ENCODE measurements around the gene PIP4P1. TPM values are rescaled to one million over a fixed set of nuclear protein-coding genes. Genes with fewer than 3 reads are reported as not detected.

Gene PIP4P1
- total and polyA plus RNA-seq, 9 of the 15 experiments (the other 6 are each of a cell fraction or from before 2014, with no cell fraction given) = 5.3 to 20.9 (median 10.7) TPM

DNA sequence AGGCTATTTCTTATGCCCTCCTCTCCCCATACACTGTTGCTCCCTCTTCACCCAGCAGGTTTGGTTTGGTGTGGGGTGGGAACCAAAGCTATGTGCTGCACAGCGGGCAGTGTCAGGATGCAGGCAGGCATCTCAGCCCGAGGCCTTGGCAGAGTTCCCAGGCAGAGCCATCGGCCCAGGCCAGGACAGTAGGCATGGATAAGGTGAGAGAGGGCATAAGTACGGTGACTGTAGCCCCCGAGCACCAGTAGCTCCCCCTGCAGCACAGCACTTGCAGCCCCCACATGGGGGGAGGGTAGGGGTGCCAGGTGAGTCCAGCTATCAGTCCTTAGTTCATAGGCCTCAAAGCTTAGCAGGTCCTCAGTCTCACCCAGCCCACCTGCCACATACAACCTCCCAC lies 32.4 kb downstream of the PIP4P1 start:
- H3K27me3 ChIP-seq (ENCODE audit: control insufficient read depth in 2 of 2, insufficient read depth in 2 of 2, low read length in 2 of 2) = no peaks in the 10 kb centered on the region
- 79% methylated on average over 2 of the region's 5 CpGs for WGBS (ENCODE audit: insufficient coverage, low coverage, missing lambda C conversion rate)
- H3K36me3 ChIP-seq (ENCODE audit: control insufficient read depth, insufficient read depth, low read length) = no peaks in the 10 kb centered on the region
- FAIRE-seq = no peak
- in situ Hi-C loops (cut with MboI) = no loop called here
- no peaks in the 10 kb centered on the region; the same call in 2 of the 3 replicates for H3K79me2 ChIP-seq (ENCODE audit: control insufficient read depth, insufficient read depth, low read length)
- ATAC-seq = no peak
- peak overlapping the region; percentile 33; the same call in 1 of the 2 replicates for H3K4me3 ChIP-seq
- TF ChIP-seq PML (IDR thresholded peaks at IDR 0.05; ENCODE audit: low read length) = no peak
- no peak for TF ChIP-seq SMARCB1 (IDR thresholded peaks at IDR 0.05; ENCODE audit: insufficient read length, low read depth)
- no peak for TF ChIP-seq ZNF785 (CRISPR knock-in tag; IDR thresholded peaks at IDR 0.05)
- no peak for TF ChIP-seq ZNF121 (CRISPR knock-in tag; conservative IDR thresholded peaks at IDR 0.05)
- TF ChIP-seq NR1H2 (CRISPR knock-in tag; IDR thresholded peaks at IDR 0.05) = no peak
- no peak for TF ChIP-seq SMARCA4 (IDR thresholded peaks at IDR 0.05)
- no peak for TF ChIP-seq ZNF175 (CRISPR knock-in tag; IDR thresholded peaks at IDR 0.05; ENCODE audit: low read depth)
- TF ChIP-seq SRSF1 (IDR thresholded peaks at IDR 0.05; ENCODE audit: low read depth, low read length) = no peak
- no peaks in the 10 kb centered on the region for H4K20me1 ChIP-seq (replicated peaks; ENCODE audit: control insufficient read depth, insufficient read depth, low read length)
- H3K9me1 ChIP-seq (ENCODE audit: control insufficient read depth, insufficient read depth, low read length) = no peaks in the 10 kb centered on the region
- no peaks in the 10 kb centered on the region for H3K9me3 ChIP-seq (replicated peaks; ENCODE audit: control insufficient read depth, insufficient read depth, low read depth, low read length)
- CTCF ChIA-PET (ENCODE audit: low intra/inter-chr PET ratio) = no interaction called here
- BruUV-seq (replicated peaks) = no TSS peak
- H2AFZ ChIP-seq (ENCODE audit: low read depth, low read length) = no peak overlapping the region; the same call in 1 of the 2 replicates
- no peak overlapping the region for H3K27ac ChIP-seq (ENCODE audit: extremely low read depth, low read depth, low read length)
- H3K4me2 ChIP-seq (ENCODE audit: insufficient read depth, low read length) = peak overlapping the region; percentile 82
- H3K9ac ChIP-seq (ENCODE audit: insufficient read depth in 1 of 2, low read depth in 2 of 2, low read length in 2 of 2) = peak overlapping the region in 1 of 2 experiments; percentile 64; a peak in 3 of 4 replicates
- no peak for DNase-seq (ENCODE audit: extremely low read depth in 1 of 4, low spot score in 3 of 4)
- H3K4me1 ChIP-seq (replicated peaks in 1 of 2; ENCODE audit: control insufficient read depth in 2 of 2, insufficient read depth in 2 of 2, low read length in 2 of 2) = peaks cover 22 to 26% of the 10 kb centered on the region in 2 experiments; a peak in 4 of 5 replicates
- intact Hi-C loops (cut with micrococcal nuclease) = no loop called here
- POLR2A ChIA-PET = no interaction called here

DNA sequence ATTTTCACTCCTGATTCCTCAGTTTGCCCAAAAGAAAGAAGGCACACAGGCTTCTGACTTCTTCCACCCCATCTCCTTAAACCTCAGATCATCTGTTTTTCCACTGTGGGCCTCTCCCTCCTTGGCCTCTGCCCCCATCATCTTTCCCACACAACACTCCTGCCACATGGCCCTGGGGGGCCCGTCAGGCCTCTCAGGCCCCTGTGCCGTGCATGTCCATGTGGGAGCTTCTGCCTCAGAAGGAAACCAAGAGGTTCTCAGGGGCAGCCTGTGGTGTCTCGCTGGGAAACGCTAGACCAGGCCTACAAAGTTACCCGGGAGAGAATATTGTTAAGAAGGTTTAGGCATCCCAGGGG lies 33.2 kb downstream of the PIP4P1 start:
- no peaks in the 10 kb centered on the region for H3K9me3 ChIP-seq (replicated peaks; ENCODE audit: control insufficient read depth, insufficient read depth, low read depth, low read length)
- H3K36me3 ChIP-seq (ENCODE audit: control insufficient read depth, insufficient read depth, low read length) = no peaks in the 10 kb centered on the region
- CTCF ChIA-PET (ENCODE audit: low intra/inter-chr PET ratio) = no interaction called here
- DNase-seq (ENCODE audit: extremely low read depth in 1 of 4, low spot score in 3 of 4) (no peak), ATAC-seq (peak; percentile 23), FAIRE-seq (no peak)
- H3K9ac ChIP-seq (ENCODE audit: insufficient read depth in 1 of 2, low read depth in 2 of 2, low read length in 2 of 2) = peak overlapping the region; percentile 63 to 75; a peak in 3 of 4 replicates
- no peaks in the 10 kb centered on the region for H3K27me3 ChIP-seq (ENCODE audit: control insufficient read depth in 2 of 2, insufficient read depth in 2 of 2, low read length in 2 of 2)
- H3K9me1 ChIP-seq (ENCODE audit: control insufficient read depth, insufficient read depth, low read length) = no peaks in the 10 kb centered on the region
- no peaks in the 10 kb centered on the region; the same call in 2 of the 3 replicates for H3K79me2 ChIP-seq (ENCODE audit: control insufficient read depth, insufficient read depth, low read length)
- intact Hi-C loops (cut with micrococcal nuclease) (no loop called here), in situ Hi-C loops (cut with MboI) (no loop called here)
- BruUV-seq (replicated peaks) = no TSS peak
- no peaks in the 10 kb centered on the region for H4K20me1 ChIP-seq (replicated peaks; ENCODE audit: control insufficient read depth, insufficient read depth, low read length)
- H3K27ac ChIP-seq (ENCODE audit: extremely low read depth, low read depth, low read length) = peak overlapping the region; percentile 82
- POLR2A ChIA-PET = no interaction called here
- H3K4me1 ChIP-seq (replicated peaks in 1 of 2; ENCODE audit: control insufficient read depth in 2 of 2, insufficient read depth in 2 of 2, low read length in 2 of 2) = peaks cover 22 to 26% of the 10 kb centered on the region in 2 experiments; a peak in 4 of 5 replicates
- WGBS (ENCODE audit: insufficient coverage, low coverage, missing lambda C conversion rate) = 24% methylated on average over 5 of the region's 5 CpGs
- H3K4me3 ChIP-seq = peak overlapping the region; percentile 33
- peak overlapping the region; percentile 89 for H2AFZ ChIP-seq (ENCODE audit: low read depth, low read length)
- H3K4me2 ChIP-seq (ENCODE audit: insufficient read depth, low read length) = peak overlapping the region; percentile 82
- TF ChIP-seq NFXL1 (CRISPR knock-in tag; IDR thresholded peaks at IDR 0.05) (no peak), BRD9 (IDR thresholded peaks at IDR 0.05; ENCODE audit: low read depth, partially characterized antibody) (no peak), ZFX (CRISPR knock-in tag; IDR thresholded peaks at IDR 0.05) (peak; percentile 64), SOX6 (IDR thresholded peaks at IDR 0.05) (no peak)
